T47D (cell line): ENCODE results near the gene SPEF1.
"Not testable (repeated sequence)": the region's sequence is repeated elsewhere in the genome, so short reads cannot be mapped to it uniquely, and the experiment has no call there.

ENCODE experiments used
- DNase-seq, 2 experiments: peaks; one replicate each; pipeline versions ENCODE4 v3.0.0 to v3.0.0-alpha.2; 2011 to 2012; ENCODE audit warnings: low read depth in 1 of 2, low spot score in 1 of 2
- JUND ChIP-seq: IDR thresholded peaks from 2 replicates; pipeline ENCODE4 v1.6.1; 2012; ENCODE audit warnings: low read depth
- in situ Hi-C: cut with HindIII; loops from 2 replicates; pipeline ENCODE4 v1.10.0; 2016; ENCODE audit warnings: low sequenced_read_pairs, low pct_unique_long_range_greater_than_20kb

SPEF1 gene

GRCh38 chr20:3781153-3781910 is at the start of gene SPEF1:
Gene SPEF1 (minus strand): TSS chr20:3781448. CDS start chr20:3781287, 161 bp downstream.
- DNase-seq: peak; percentile 97 to 98
- no peak for TF ChIP-seq JUND
- in situ Hi-C loops: no loop called here

DNA sequence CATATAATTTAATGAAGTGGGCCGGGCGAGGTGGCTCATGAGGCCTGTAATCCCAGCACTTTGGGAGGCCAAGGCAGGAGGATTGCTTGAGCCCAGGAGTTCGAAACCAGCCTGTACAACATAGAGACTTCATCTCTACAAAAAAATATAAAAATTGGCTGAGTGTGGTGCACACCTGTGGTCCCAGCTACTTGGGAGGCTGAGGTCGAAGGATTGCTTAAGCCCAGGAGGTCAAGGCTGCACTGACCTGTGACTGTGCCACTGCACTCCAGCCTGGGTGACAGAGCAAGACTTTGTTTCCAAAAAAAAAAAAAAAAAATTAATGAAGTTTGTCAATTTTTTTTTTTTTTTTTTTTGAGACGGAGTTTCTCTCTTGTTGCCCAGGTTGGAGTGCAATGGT is 48.6 kb upstream of the SPEF1 start:
- not testable (repeated sequence) for DNase-seq

DNA sequence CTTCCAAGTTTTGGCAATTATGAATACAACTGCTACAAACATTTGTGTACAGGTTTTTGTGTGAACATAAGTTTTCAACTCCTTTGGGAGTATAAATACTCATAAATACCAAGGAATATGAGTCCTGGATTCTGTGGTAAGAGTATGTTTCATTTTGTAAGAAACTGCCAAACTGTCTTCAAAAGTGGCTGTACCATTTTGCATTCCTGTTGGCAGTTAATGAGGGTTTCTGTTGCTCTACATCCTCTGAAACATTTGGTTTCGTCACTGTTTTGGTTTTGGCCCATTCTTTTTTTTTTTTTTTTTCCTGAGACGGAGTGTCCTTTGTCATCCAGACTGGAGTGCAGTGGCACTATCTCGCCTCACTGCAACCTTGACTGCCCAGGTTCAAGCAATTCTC is 47.5 kb upstream of the SPEF1 start:
- in situ Hi-C loops: no loop called here
- no peak for TF ChIP-seq JUND
- DNase-seq: no peak

More for the DNA sequence above, 48.6 kb upstream of the SPEF1 start:
- in situ Hi-C loops: not testable (repeated sequence)

DNA sequence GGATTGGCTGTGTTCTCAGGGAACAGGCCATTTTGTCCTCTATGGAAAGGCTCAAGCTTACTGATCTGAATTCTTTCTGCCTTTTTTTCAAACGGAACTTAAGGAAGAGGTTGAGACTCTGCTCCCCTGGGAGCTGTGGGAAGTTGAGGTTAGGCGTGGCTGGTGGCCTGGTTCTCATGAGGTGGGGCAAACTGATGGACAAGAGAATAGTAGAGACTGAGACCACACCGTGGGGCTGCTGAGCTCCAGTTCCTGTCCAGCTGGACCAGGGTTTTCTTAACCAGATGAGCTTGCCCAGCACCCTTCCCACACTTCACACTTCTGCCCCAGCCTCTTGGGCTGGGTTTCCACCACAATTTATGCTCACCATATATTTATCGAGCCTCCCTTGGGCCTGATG is 45.2 kb upstream of the SPEF1 start:
- TF ChIP-seq JUND: no peak
- DNase-seq: no peak
- in situ Hi-C loops: no loop called here

- TF ChIP-seq JUND: no peak
- in situ Hi-C loops: no loop called here
- DNase-seq: no peak
Measured at GRCh38 chr20:3825526-3825925, 44.3 kb upstream of the SPEF1 start.

DNA sequence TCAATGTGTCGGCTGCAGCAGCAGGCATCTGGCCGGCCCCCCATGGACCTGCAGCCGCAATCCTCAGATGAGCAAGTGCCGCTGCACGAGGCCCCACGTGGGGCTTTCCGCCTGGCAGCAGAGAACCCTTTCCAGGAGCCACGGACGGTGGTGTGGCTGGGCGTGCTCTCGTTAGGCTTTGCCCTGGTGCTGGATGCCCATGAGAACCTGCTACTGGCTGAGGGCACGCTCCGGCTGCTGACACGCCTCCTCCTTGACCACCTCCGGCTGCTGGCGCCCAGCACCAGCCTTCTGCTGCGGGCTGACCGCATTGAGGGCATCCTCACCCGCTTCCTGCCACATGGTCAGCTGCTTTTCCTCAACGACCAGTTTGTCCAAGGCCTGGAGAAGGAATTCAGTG is 42.6 kb upstream of the SPEF1 start:
- no peak for DNase-seq
- in situ Hi-C loops: no loop called here
- TF ChIP-seq JUND: no peak

GRCh38 chr20:3821996-3822395 is 40.7 kb upstream of the SPEF1 start:
- no peak for DNase-seq
- TF ChIP-seq JUND: no peak
- in situ Hi-C loops: no loop called here

- TF ChIP-seq JUND: no peak
- no peak for DNase-seq
- in situ Hi-C loops: no loop called here
Measured at GRCh38 chr20:3820901-3821727, 39.9 kb upstream of the SPEF1 start.

GRCh38 chr20:3820048-3820900 is 39.0 kb upstream of the SPEF1 start, which contains the start of gene AP5S1:
Gene AP5S1 (plus strand): TSS chr20:3820547. CDS start chr20:3822118, 1,571 bp downstream.
- in situ Hi-C loops: no loop called here
- peak; percentile 70 to 97 for DNase-seq
- no peak for TF ChIP-seq JUND

DNA sequence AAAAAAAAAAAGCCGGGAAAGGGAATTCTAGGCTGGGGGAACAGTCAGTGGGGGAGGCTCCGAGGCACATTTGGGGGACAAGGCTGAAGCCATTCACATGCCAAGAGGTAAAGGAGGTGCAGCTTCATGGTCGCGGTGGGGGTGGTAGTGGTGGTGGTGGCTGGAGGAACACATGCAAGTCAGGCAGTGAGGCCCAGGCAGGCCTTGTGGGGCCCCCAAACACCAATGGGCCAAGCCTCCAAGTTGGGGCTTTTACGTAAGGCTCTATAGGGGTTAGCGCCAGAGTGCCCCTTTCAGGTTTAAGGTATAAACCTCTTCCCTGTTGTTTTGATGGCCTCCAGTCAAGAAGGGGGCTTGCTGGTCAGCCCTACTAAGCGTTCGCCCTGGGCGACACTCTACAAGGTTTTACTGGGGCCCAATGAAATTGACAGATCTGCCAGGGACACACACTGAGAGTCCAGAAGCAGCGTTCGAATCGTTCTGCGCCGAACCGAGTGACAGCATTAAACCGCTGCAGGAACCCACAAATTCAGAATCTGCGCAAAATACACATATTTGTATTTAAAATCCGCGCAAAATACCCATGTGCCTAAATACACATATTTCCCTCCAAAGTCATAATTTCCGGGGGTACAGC is 38.3 kb upstream of the SPEF1 start:
- TF ChIP-seq JUND: no peak
- no peak for DNase-seq
- in situ Hi-C loops: no loop called here

DNA sequence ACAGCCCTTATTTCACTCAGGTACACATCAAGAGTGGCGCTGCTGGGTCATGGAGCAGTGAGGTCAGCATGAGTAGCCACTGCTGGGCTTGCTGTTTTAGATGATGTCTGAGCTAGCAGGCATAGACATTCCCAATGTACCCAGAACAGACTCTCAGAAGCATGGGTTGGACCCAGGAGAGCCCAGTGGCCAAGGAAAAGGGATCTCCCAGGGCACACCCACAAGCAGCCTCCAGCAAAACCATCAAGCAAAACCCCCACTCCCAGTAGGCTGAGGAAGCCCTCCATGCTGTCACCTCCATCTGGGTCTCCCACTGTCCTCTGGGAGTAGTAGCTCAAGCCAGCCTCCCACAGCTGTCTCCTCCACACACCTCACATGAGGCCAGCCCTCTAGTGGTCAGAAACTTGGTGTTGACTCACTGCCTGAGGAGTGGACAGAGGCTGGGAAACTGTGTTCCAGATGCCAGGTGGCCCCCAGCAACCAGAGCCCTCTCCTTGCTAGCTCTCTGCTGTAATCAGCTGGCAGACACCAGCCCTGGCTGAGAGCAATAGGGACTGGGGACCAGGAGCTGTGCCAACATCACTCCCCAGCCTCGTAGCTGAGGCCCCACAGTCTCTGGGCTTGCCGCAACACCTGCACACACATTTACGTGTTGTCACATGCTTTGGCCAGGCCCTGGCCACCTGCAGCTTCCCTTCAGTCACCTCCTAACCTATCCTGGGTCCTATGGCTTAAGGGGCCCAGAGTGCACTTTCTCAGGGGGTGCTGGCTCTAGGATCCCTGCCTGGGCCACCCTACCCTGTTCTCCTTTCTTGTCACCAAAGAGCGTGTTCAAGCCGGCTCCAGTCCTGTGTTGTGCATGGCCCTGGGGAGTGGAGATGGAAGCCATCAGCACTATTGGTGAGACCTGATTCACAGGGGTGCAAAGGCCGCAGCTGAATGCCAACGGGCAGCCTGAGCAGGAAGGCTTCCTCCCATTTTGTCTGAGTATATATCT is 37.2 kb upstream of the SPEF1 start:
- in situ Hi-C loops: no loop called here
- DNase-seq: peak; percentile 51 to 88
- TF ChIP-seq JUND: no peak
